ENCODE results near the gene ASTN1. TPM values are rescaled to one million over a fixed set of nuclear protein-coding genes. Genes with fewer than 3 reads are reported as not detected.

The ASTN1 gene
- total and polyA plus RNA-seq, 9 of the 15 experiments (the other 6 are each of a cell fraction or from before 2014, with no cell fraction given) = 0.05 to 0.22 (median 0.18) TPM

- Histone ChIP-seq H2AFZ (ENCODE audit: low read depth, low read length) (peak overlapping the region; percentile 95), H4K20me1 (replicated peaks; ENCODE audit: control insufficient read depth, insufficient read depth, low read length) (no peaks in the 10 kb centered on the region), H3K79me2 (ENCODE audit: control insufficient read depth, insufficient read depth, low read length) (no peaks in the 10 kb centered on the region), H3K27ac (ENCODE audit: extremely low read depth, low read depth, low read length) (peak overlapping the region; percentile 88), H3K27me3 (ENCODE audit: control insufficient read depth in 2 of 2, insufficient read depth in 2 of 2, low read length in 2 of 2) (no peaks in the 10 kb centered on the region), H3K9me3 (replicated peaks; ENCODE audit: control insufficient read depth, insufficient read depth, low read depth, low read length) (no peaks in the 10 kb centered on the region), H3K4me2 (ENCODE audit: insufficient read depth, low read length) (peak overlapping the region; percentile 83), H3K9me1 (ENCODE audit: control insufficient read depth, insufficient read depth, low read length) (peaks cover 4% of the 10 kb centered on the region), H3K9ac (ENCODE audit: insufficient read depth in 1 of 2, low read depth in 2 of 2, low read length in 2 of 2) (peak overlapping the region; percentile 15 to 66; a peak in 2 of 4 replicates), H3K4me3 (no peak overlapping the region), H3K36me3 (ENCODE audit: control insufficient read depth, insufficient read depth, low read length) (no peaks in the 10 kb centered on the region), H3K4me1 (replicated peaks in 1 of 2; ENCODE audit: control insufficient read depth in 2 of 2, insufficient read depth in 2 of 2, low read length in 2 of 2) (peaks cover 33 to 50% of the 10 kb centered on the region in 2 experiments)
- WGBS (ENCODE audit: insufficient coverage, low coverage, missing lambda C conversion rate) = 27% methylated on average over 12 of the region's 12 CpGs
- ChIA-PET POLR2A (interaction anchor here (0.6 to 1.4 kb wide), 2 partner anchors 24 to 318 kb away, joined by 3 to 4 read pairs; no protein-coding TSS in a partner anchor), CTCF (ENCODE audit: low intra/inter-chr PET ratio) (interaction anchor here (0.5 to 0.6 kb wide), 2 partner anchors 191 to 319 kb away, joined by 3 read pairs; no protein-coding TSS in a partner anchor)
- no TSS peak for BruUV-seq (replicated peaks)
- peak; percentile 79 for FAIRE-seq
- DNase-seq (ENCODE audit: extremely low read depth in 1 of 4, low spot score in 3 of 4) = peak; percentile 77 to 89 (median 78)
- in situ Hi-C loops (cut with MboI) = no loop called here
- intact Hi-C loops (cut with micrococcal nuclease) = loop anchor here (1.0 kb wide), 1 partner anchor 26 kb away; no protein-coding TSS in a partner anchor
- peak; percentile 85 for ATAC-seq
- 0 out of 2 replicates have a peak, but pooled peaks have one; percentile 27 for TF ChIP-seq CBFA2T2 (conservative IDR thresholded peaks at IDR 0.05)
- peak; percentile 79 for TF ChIP-seq ZBTB17 (CRISPR knock-in tag; IDR thresholded peaks at IDR 0.05)
- TF ChIP-seq CBFA2T3 (IDR thresholded peaks at IDR 0.05) = peak; percentile 58
- TF ChIP-seq ID3 (CRISPR knock-in tag; IDR thresholded peaks at IDR 0.05) = no peak
- TF ChIP-seq ID3 (tag; IDR thresholded peaks at IDR 0.05) = no peak; the same call in none of the 2 replicates
- TF ChIP-seq SMAD4 (CRISPR knock-in tag; conservative IDR thresholded peaks at IDR 0.05) = peak; percentile 73; the same call in 1 of the 2 replicates
- TF ChIP-seq IRF9 (tag; IDR thresholded peaks at IDR 0.05) = peak; percentile 50; the same call in 1 of the 2 replicates
- 0 out of 2 replicates have a peak, but pooled peaks have one; percentile 41 for TF ChIP-seq XRCC5 (IDR thresholded peaks at IDR 0.05; ENCODE audit: low read depth, low read length)
- TF ChIP-seq NR2C1 (IDR thresholded peaks at IDR 0.05) = no peak
- TF ChIP-seq NR2C1 (tag; IDR thresholded peaks at IDR 0.05) = peak; percentile 46; the same call in 1 of the 2 replicates
- peak; percentile 74 for TF ChIP-seq DMBX1 (CRISPR knock-in tag; IDR thresholded peaks at IDR 0.05; ENCODE audit: borderline replicate concordance)
- TF ChIP-seq NFRKB (IDR thresholded peaks at IDR 0.05; ENCODE audit: low read depth) = peak; percentile 64; the same call in 1 of the 2 replicates
- no peak for TF ChIP-seq BRF1 (IDR thresholded peaks at IDR 0.05; ENCODE audit: borderline replicate concordance, extremely low read depth, insufficient read length)
- 0 out of 4 replicates have a peak, but pooled peaks of 1 of the 2 experiments have one; percentile 54 for TF ChIP-seq UBTF (IDR thresholded peaks at IDR 0.05; ENCODE audit: borderline replicate concordance in 1 of 2, low read depth in 2 of 2, low read length in 2 of 2)
- no peak for TF ChIP-seq ZNF740 (CRISPR knock-in tag; IDR thresholded peaks at IDR 0.05)
- peak in 1 of 2 experiments; percentile 67; a peak in 1 of 4 replicates for TF ChIP-seq ZNF740 (tag; IDR thresholded peaks at IDR 0.05)
- 0 out of 2 replicates have a peak, but pooled peaks have one; percentile 29 for TF ChIP-seq SMC3 (conservative IDR thresholded peaks at IDR 0.05; ENCODE audit: insufficient read depth, low read depth, low read length)
Measured at GRCh38 chr1:176878750-176879536, 285.6 kb downstream of the ASTN1 start.

All from K562 (cell line).